ENCODE data around the gene OLIG2.
A peak's percentile ranks its signal among the peaks of the same experiment; 100 is the strongest.

OLIG2 gene

GRCh38 chr21:33070998-33071769, 45.4 kb downstream of the OLIG2 start:
- Histone ChIP-seq H2BK15ac (ENCODE audit: low read depth, poor library complexity, severe bottlenecking) (no peak overlapping the region), H3K18ac (ENCODE audit: low read depth in 1 of 2, low read length in 2 of 2) (no peak overlapping the region), H3K4me2 (ENCODE audit: low read length, poor library complexity, severe bottlenecking) (peak overlapping the region; percentile 92), H2AFZ (ENCODE audit: low read depth, low read length) (no peak overlapping the region), H3K4me1 (ENCODE audit: control insufficient read depth, insufficient read depth, low read depth, low read length) (peaks cover 22% of the 10 kb centered on the region), H3K36me3 (ENCODE audit: control insufficient read depth in 1 of 2, insufficient read depth in 2 of 2, low read depth in 1 of 2, low read length in 2 of 2) (peaks cover 0 to 3% of the 10 kb centered on the region in 2 experiments), H3K27ac (ENCODE audit: low read length, poor library complexity, severe bottlenecking) (no peak overlapping the region), H3K23ac (ENCODE audit: low read length in 2 of 2) (no peak overlapping the region), H2BK120ac (ENCODE audit: low read depth, low read length) (no peak overlapping the region), H2BK12ac (ENCODE audit: low read length in 2 of 2) (no peak overlapping the region), H2AK5ac (ENCODE audit: low read length, severe bottlenecking) (no peak overlapping the region), H2BK5ac (ENCODE audit: low read depth, low read length, poor library complexity, severe bottlenecking) (no peak overlapping the region), H3K14ac (ENCODE audit: low read length in 2 of 2) (no peak overlapping the region), H4K8ac (ENCODE audit: low read length) (no peak overlapping the region), H3K9ac (ENCODE audit: low read length) (no peak overlapping the region), H3K27me3 (ENCODE audit: control insufficient read depth in 1 of 2, insufficient read depth in 1 of 2, low read length in 2 of 2) (peaks cover 91 to 98% of the 10 kb centered on the region in 2 experiments), H3K4ac (ENCODE audit: low read depth in 1 of 2, low read length in 2 of 2) (no peak overlapping the region), H4K91ac (ENCODE audit: low read length) (no peak overlapping the region), H3K9me3 (ENCODE audit: control insufficient read depth, low read length) (peaks cover 11% of the 10 kb centered on the region), H3K79me1 (replicated peaks; ENCODE audit: low read length, poor library complexity, severe bottlenecking) (no peaks in the 10 kb centered on the region), H3K4me3 (ENCODE audit: insufficient read depth in 1 of 2, low read depth in 1 of 2, low read length in 2 of 2) (peak overlapping the region; percentile 28 to 72)
- DNase-seq = peak; percentile 23
- WGBS = 1% methylated on average over 62 of the region's 69 CpGs

GRCh38 chr21:33071770-33072306, 46.1 kb downstream of the OLIG2 start:
- Histone ChIP-seq H3K9me3 (ENCODE audit: control insufficient read depth, low read length) (peaks cover 11% of the 10 kb centered on the region), H2BK12ac (ENCODE audit: low read length in 2 of 2) (no peak overlapping the region), H4K91ac (ENCODE audit: low read length) (no peak overlapping the region), H2AFZ (ENCODE audit: low read depth, low read length) (no peak overlapping the region), H4K8ac (ENCODE audit: low read length) (no peak overlapping the region), H3K36me3 (ENCODE audit: control insufficient read depth in 1 of 2, insufficient read depth in 2 of 2, low read depth in 1 of 2, low read length in 2 of 2) (peaks cover 0 to 3% of the 10 kb centered on the region in 2 experiments), H3K79me1 (replicated peaks; ENCODE audit: low read length, poor library complexity, severe bottlenecking) (no peaks in the 10 kb centered on the region), H3K27me3 (ENCODE audit: control insufficient read depth in 1 of 2, insufficient read depth in 1 of 2, low read length in 2 of 2) (peaks cover 91 to 98% of the 10 kb centered on the region in 2 experiments), H2BK5ac (ENCODE audit: low read depth, low read length, poor library complexity, severe bottlenecking) (no peak overlapping the region), H3K4me3 (ENCODE audit: insufficient read depth in 1 of 2, low read depth in 1 of 2, low read length in 2 of 2) (peak overlapping the region; percentile 36 to 72), H3K18ac (ENCODE audit: low read depth in 1 of 2, low read length in 2 of 2) (no peak overlapping the region), H3K14ac (ENCODE audit: low read length in 2 of 2) (no peak overlapping the region), H2BK120ac (ENCODE audit: low read depth, low read length) (no peak overlapping the region), H3K4me1 (ENCODE audit: control insufficient read depth, insufficient read depth, low read depth, low read length) (peaks cover 22% of the 10 kb centered on the region), H3K23ac (ENCODE audit: low read length in 2 of 2) (no peak overlapping the region), H2BK15ac (ENCODE audit: low read depth, poor library complexity, severe bottlenecking) (no peak overlapping the region), H3K4me2 (ENCODE audit: low read length, poor library complexity, severe bottlenecking) (peak overlapping the region; percentile 92), H3K9ac (ENCODE audit: low read length) (no peak overlapping the region), H3K27ac (ENCODE audit: low read length, poor library complexity, severe bottlenecking) (no peak overlapping the region), H2AK5ac (ENCODE audit: low read length, severe bottlenecking) (no peak overlapping the region), H3K4ac (ENCODE audit: low read depth in 1 of 2, low read length in 2 of 2) (no peak overlapping the region)
- DNase-seq = peak; percentile 23
- 2% methylated on average over 31 of the region's 38 CpGs for WGBS

GRCh38 chr21:33073636-33074035, 47.9 kb downstream of the OLIG2 start:
- H3K4me3 ChIP-seq (ENCODE audit: insufficient read depth in 1 of 2, low read depth in 1 of 2, low read length in 2 of 2) = no peak overlapping the region
- peaks cover 89 to 94% of the 10 kb centered on the region in 2 experiments for H3K27me3 ChIP-seq (ENCODE audit: control insufficient read depth in 1 of 2, insufficient read depth in 1 of 2, low read length in 2 of 2)
- no peak overlapping the region for H3K4me2 ChIP-seq (ENCODE audit: low read length, poor library complexity, severe bottlenecking)
- no peak overlapping the region for H2BK5ac ChIP-seq (ENCODE audit: low read depth, low read length, poor library complexity, severe bottlenecking)
- H3K27ac ChIP-seq (ENCODE audit: low read length, poor library complexity, severe bottlenecking) = no peak overlapping the region
- H3K18ac ChIP-seq (ENCODE audit: low read depth in 1 of 2, low read length in 2 of 2) = no peak overlapping the region
- H3K9me3 ChIP-seq (ENCODE audit: control insufficient read depth, low read length) = peaks cover 10% of the 10 kb centered on the region
- H2AK5ac ChIP-seq (ENCODE audit: low read length, severe bottlenecking) = no peak overlapping the region
- peaks cover 22% of the 10 kb centered on the region for H3K4me1 ChIP-seq (ENCODE audit: control insufficient read depth, insufficient read depth, low read depth, low read length)
- H3K36me3 ChIP-seq (ENCODE audit: control insufficient read depth in 1 of 2, insufficient read depth in 2 of 2, low read depth in 1 of 2, low read length in 2 of 2) = peaks cover 0 to 3% of the 10 kb centered on the region in 2 experiments
- no peak overlapping the region for H4K8ac ChIP-seq (ENCODE audit: low read length)
- no peaks in the 10 kb centered on the region for H3K79me1 ChIP-seq (replicated peaks; ENCODE audit: low read length, poor library complexity, severe bottlenecking)
- no peak overlapping the region for H3K23ac ChIP-seq (ENCODE audit: low read length in 2 of 2)
- no peak overlapping the region for H3K4ac ChIP-seq (ENCODE audit: low read depth in 1 of 2, low read length in 2 of 2)
- no peak overlapping the region for H3K9ac ChIP-seq (ENCODE audit: low read length)
- H3K14ac ChIP-seq (ENCODE audit: low read length in 2 of 2) = no peak overlapping the region
- WGBS = 69% methylated on average over 4 of the region's 4 CpGs
- H2BK120ac ChIP-seq (ENCODE audit: low read depth, low read length) = no peak overlapping the region
- H2AFZ ChIP-seq (ENCODE audit: low read depth, low read length) = no peak overlapping the region
- H4K91ac ChIP-seq (ENCODE audit: low read length) = no peak overlapping the region
- no peak overlapping the region for H2BK15ac ChIP-seq (ENCODE audit: low read depth, poor library complexity, severe bottlenecking)
- DNase-seq = no peak
- H2BK12ac ChIP-seq (ENCODE audit: low read length in 2 of 2) = no peak overlapping the region

GRCh38 chr21:33075128-33075527, 49.4 kb downstream of the OLIG2 start:
- Histone ChIP-seq H2BK15ac (ENCODE audit: low read depth, poor library complexity, severe bottlenecking) (no peak overlapping the region), H3K4me2 (ENCODE audit: low read length, poor library complexity, severe bottlenecking) (no peak overlapping the region), H3K79me1 (replicated peaks; ENCODE audit: low read length, poor library complexity, severe bottlenecking) (no peaks in the 10 kb centered on the region), H2AFZ (ENCODE audit: low read depth, low read length) (no peak overlapping the region), H3K36me3 (ENCODE audit: control insufficient read depth in 1 of 2, insufficient read depth in 2 of 2, low read depth in 1 of 2, low read length in 2 of 2) (peaks cover 0 to 3% of the 10 kb centered on the region in 2 experiments), H3K9me3 (ENCODE audit: control insufficient read depth, low read length) (no peaks in the 10 kb centered on the region), H3K27ac (ENCODE audit: low read length, poor library complexity, severe bottlenecking) (no peak overlapping the region), H3K27me3 (ENCODE audit: control insufficient read depth in 1 of 2, insufficient read depth in 1 of 2, low read length in 2 of 2) (peaks cover 76 to 80% of the 10 kb centered on the region in 2 experiments), H3K4me1 (ENCODE audit: control insufficient read depth, insufficient read depth, low read depth, low read length) (peaks cover 23% of the 10 kb centered on the region), H4K91ac (ENCODE audit: low read length) (no peak overlapping the region), H3K18ac (ENCODE audit: low read depth in 1 of 2, low read length in 2 of 2) (no peak overlapping the region), H2BK120ac (ENCODE audit: low read depth, low read length) (no peak overlapping the region), H3K9ac (ENCODE audit: low read length) (no peak overlapping the region), H4K8ac (ENCODE audit: low read length) (no peak overlapping the region), H2AK5ac (ENCODE audit: low read length, severe bottlenecking) (no peak overlapping the region), H3K4me3 (ENCODE audit: insufficient read depth in 1 of 2, low read depth in 1 of 2, low read length in 2 of 2) (no peak overlapping the region), H2BK5ac (ENCODE audit: low read depth, low read length, poor library complexity, severe bottlenecking) (no peak overlapping the region), H2BK12ac (ENCODE audit: low read length in 2 of 2) (no peak overlapping the region), H3K4ac (ENCODE audit: low read depth in 1 of 2, low read length in 2 of 2) (no peak overlapping the region), H3K14ac (ENCODE audit: low read length in 2 of 2) (no peak overlapping the region), H3K23ac (ENCODE audit: low read length in 2 of 2) (no peak overlapping the region)
- no peak for DNase-seq
- 35% methylated on average over 8 of the region's 9 CpGs for WGBS

Measured in mesenchymal stem cell (in vitro differentiated cells and primary cell).